HL-60 (cell line): Measurements from ENCODE around the gene MAP2K6.

Source experiments
- DNase-seq, 2 experiments: peaks; one replicate each; pipeline ENCODE4 v3.0.0-alpha.2; 2010 to 2020; ENCODE audit warnings: low read depth in 1 of 2, low spot score in 1 of 2
- H3K27ac ChIP-seq: fragments of 250-450 bp; sonication (Bioruptor Pico); replicated peaks from 2 replicates; pipeline ENCODE4 v1.5.1; 2020; ENCODE audit warnings: mild to moderate bottlenecking, moderate library complexity
- H3K27me3 ChIP-seq: fragments of 250-450 bp; sonication (Bioruptor Pico); 2 replicates; pipeline ENCODE4 v1.5.1; 2021; ENCODE audit warnings: mild to moderate bottlenecking, moderate library complexity; ENCODE audit not compliant: insufficient read depth, poor library complexity, severe bottlenecking
- H3K4me3 ChIP-seq: replicated peaks from 2 replicates; pipeline ENCODE4 v1.5.1; 2011; ENCODE audit warnings: mild to moderate bottlenecking, control low read depth, low read length; ENCODE audit not compliant: insufficient read depth
- GABPA ChIP-seq: IDR thresholded peaks from 2 replicates; pipeline ENCODE4 v1.6.1; 2012; ENCODE audit warnings: low read depth
- POLR2AphosphoS5 ChIP-seq: IDR thresholded peaks from 2 replicates; pipeline ENCODE4 v1.6.1; 2012; ENCODE audit warnings: low read depth
- SPI1 ChIP-seq: IDR thresholded peaks from 2 replicates; pipeline ENCODE4 v1.6.1; 2012; ENCODE audit warnings: low read depth, mild to moderate bottlenecking, borderline replicate concordance
- TF ChIP-seq, protein P1 (sequence below): IDR thresholded peaks from one replicate; pipeline ENCODE4 v1.5.1; 2011; ENCODE audit warnings: low read length, control low read depth, inconsistent platforms; ENCODE audit not compliant: insufficient read depth
- TF ChIP-seq, protein P2 (sequence below): IDR thresholded peaks from 2 replicates; pipeline ENCODE4 v1.6.1; 2012; ENCODE audit warnings: low read depth; ENCODE audit not compliant: insufficient replicate concordance

MAP2K6 gene

DNA sequence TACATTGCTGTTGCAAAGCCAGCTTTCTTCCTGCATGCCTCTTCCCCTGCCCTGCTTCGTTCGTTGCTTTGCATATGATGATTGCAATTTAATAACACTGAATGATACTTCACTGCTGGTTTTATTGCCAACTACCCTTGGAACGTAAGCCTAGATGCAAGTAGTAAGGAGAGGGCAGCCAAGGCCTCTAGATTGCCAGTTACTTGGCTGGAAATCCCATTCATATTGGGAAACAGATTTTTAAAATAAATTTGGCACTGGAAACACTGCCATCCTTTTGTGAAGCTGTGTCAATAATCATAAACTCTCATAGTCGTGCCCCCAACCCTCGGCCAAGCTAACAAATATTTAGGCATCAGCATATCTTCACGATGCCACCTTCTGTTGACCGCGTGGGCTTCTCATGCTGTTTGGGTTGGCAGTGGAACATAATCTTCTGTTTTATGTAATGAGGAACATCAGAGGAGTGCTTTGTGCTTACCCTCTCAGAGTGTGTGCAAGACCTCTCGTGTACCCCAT lies 86.5 kb downstream of the MAP2K6 start:
- no peak for TF ChIP-seq GABPA
- TF ChIP-seq, protein P1, sequence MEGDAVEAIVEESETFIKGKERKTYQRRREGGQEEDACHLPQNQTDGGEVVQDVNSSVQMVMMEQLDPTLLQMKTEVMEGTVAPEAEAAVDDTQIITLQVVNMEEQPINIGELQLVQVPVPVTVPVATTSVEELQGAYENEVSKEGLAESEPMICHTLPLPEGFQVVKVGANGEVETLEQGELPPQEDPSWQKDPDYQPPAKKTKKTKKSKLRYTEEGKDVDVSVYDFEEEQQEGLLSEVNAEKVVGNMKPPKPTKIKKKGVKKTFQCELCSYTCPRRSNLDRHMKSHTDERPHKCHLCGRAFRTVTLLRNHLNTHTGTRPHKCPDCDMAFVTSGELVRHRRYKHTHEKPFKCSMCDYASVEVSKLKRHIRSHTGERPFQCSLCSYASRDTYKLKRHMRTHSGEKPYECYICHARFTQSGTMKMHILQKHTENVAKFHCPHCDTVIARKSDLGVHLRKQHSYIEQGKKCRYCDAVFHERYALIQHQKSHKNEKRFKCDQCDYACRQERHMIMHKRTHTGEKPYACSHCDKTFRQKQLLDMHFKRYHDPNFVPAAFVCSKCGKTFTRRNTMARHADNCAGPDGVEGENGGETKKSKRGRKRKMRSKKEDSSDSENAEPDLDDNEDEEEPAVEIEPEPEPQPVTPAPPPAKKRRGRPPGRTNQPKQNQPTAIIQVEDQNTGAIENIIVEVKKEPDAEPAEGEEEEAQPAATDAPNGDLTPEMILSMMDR = no peak
- TF ChIP-seq, protein P2, sequence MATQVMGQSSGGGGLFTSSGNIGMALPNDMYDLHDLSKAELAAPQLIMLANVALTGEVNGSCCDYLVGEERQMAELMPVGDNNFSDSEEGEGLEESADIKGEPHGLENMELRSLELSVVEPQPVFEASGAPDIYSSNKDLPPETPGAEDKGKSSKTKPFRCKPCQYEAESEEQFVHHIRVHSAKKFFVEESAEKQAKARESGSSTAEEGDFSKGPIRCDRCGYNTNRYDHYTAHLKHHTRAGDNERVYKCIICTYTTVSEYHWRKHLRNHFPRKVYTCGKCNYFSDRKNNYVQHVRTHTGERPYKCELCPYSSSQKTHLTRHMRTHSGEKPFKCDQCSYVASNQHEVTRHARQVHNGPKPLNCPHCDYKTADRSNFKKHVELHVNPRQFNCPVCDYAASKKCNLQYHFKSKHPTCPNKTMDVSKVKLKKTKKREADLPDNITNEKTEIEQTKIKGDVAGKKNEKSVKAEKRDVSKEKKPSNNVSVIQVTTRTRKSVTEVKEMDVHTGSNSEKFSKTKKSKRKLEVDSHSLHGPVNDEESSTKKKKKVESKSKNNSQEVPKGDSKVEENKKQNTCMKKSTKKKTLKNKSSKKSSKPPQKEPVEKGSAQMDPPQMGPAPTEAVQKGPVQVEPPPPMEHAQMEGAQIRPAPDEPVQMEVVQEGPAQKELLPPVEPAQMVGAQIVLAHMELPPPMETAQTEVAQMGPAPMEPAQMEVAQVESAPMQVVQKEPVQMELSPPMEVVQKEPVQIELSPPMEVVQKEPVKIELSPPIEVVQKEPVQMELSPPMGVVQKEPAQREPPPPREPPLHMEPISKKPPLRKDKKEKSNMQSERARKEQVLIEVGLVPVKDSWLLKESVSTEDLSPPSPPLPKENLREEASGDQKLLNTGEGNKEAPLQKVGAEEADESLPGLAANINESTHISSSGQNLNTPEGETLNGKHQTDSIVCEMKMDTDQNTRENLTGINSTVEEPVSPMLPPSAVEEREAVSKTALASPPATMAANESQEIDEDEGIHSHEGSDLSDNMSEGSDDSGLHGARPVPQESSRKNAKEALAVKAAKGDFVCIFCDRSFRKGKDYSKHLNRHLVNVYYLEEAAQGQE = no peak
- no peak for TF ChIP-seq POLR2AphosphoS5
- no peak for DNase-seq
- Histone ChIP-seq H3K27ac (no peak overlapping the region), H3K27me3 (no peaks in the 10 kb centered on the region), H3K4me3 (no peak overlapping the region)

- Histone ChIP-seq H3K27me3 (no peaks in the 10 kb centered on the region), H3K4me3 (no peak overlapping the region), H3K27ac (no peak overlapping the region)
- TF ChIP-seq, protein P2 = no peak
- peak; percentile 45; the same call in 1 of the 2 replicates for TF ChIP-seq SPI1
- peak in 1 of 2 experiments; percentile 47 for DNase-seq
Observed at GRCh38 chr17:69501591-69502468, 87.3 kb downstream of the MAP2K6 start.

DNA sequence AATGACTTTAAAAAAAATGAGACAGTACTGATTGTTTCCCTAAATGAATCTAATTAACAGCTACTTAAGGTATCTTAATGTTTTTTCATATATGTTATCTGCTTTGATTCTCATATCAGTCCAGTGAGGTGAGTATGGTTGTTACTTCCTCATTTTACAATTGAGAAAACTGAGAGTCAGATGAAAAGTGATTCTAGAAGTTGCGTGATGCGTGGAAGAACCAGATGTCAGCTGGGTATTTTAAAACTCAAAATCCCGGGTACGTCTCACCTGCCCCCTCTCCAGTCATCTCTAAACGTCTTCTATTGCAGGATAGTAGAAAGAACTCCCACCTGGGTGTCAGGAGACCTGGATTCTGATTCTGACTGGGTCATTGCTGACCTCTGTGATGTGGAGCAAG lies 89.2 kb downstream of the MAP2K6 start:
- Histone ChIP-seq H3K27me3 (no peaks in the 10 kb centered on the region), H3K27ac (no peak overlapping the region), H3K4me3 (no peak overlapping the region)
- TF ChIP-seq, protein P2 = no peak
- TF ChIP-seq GABPA = no peak
- no peak for TF ChIP-seq POLR2AphosphoS5
- TF ChIP-seq, protein P1 = no peak
- no peak for TF ChIP-seq SPI1
- DNase-seq = no peak
